Measurements from ENCODE around the gene SIN3A. TPM values are rescaled to one million over a fixed set of nuclear protein-coding genes. Genes with fewer than 3 reads are reported as not detected.

Gene SIN3A
- total and polyA plus RNA-seq, 2 of the 8 experiments (the other 6 are each of a cell fraction or from before 2014, with no cell fraction given), result 69.5 to 109 TPM

DNA sequence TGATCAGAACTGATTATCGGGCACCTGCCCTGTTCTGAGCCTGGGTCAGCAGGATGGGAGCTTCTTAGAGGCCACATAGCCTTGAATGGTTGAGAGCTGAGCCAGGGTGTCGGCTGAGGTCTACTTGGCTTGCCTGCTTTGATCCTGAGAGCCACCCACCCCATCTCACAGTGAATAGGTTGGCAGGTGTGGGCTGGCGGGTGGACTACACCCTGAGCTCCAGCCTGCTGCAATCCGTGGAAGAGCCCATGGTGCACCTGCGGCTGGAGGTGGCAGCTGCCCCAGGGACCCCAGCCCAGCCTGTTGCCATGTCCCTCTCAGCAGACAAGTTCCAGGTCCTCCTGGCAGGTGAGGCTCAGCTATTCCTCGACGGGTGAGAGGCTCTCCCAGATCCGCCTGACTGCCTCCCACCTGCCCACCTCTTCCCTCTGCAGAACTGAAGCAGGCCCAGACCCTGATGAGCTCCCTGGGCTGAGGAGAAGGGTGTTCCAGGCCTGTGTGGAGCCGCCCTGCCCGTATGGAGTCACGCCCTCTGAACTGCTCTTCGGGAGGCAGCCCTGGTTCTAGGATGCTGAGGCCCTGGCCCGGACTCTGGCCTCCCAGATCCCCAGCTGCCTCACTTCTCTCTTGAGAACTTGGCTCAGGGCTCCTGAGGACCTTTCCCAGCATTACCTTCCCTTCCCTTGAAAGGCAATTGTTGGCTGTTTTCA is 111.8 kb downstream of the SIN3A start (continued):
- TF ChIP-seq CBX8 (IDR thresholded peaks at IDR 0.05; ENCODE audit: borderline replicate concordance, low read depth, low read length), result no peak
- TF ChIP-seq TEAD4 (IDR thresholded peaks at IDR 0.05; ENCODE audit: low read depth, low read length), result no peak
- TF ChIP-seq SIX5 (IDR thresholded peaks at IDR 0.05; ENCODE audit: low read depth, low read length), result no peak
- no peak for TF ChIP-seq SRF (IDR thresholded peaks at IDR 0.05; ENCODE audit: low read depth, low read length)
- no peak for TF ChIP-seq ASH2L (IDR thresholded peaks at IDR 0.05; ENCODE audit: low read length)
- no peak for TF ChIP-seq SP2 (IDR thresholded peaks at IDR 0.05; ENCODE audit: low read length)
- TF ChIP-seq BCL11A (IDR thresholded peaks at IDR 0.05; ENCODE audit: low read depth in 2 of 2, low read length in 2 of 2), result no peak
- TF ChIP-seq GABPA (IDR thresholded peaks at IDR 0.05; ENCODE audit: borderline replicate concordance, insufficient read depth, low read length), result no peak

Data from H1 (cell line).